HG03095 (cell line): ENCODE data around the gene MAGEB3.

Experiments used
- ATAC-seq: cut with Tn5 transposase; IDR thresholded peaks from one replicate; pipeline ENCODE4 v1.9.1; 2021; ENCODE audit warnings: moderate library complexity; ENCODE audit not compliant: unreplicated experiment

The MAGEB3 gene

DNA sequence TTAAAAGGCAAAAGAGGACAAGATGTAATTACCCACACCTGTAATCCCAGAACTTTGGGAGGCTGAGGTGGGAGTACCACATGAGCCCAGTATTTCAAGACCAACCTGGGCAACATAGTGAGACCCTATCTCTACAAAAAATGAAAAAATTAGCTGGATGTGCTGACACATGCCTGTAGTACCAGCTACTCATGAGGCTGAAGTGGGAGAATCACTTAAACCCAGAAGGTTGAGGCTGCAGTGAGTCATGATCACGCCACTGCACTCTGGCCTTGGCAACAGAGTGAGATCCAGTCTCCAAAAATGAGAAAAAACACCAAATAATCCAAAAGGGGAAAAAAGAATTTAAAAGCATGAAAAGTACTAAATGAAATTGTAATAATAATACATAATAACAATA lies 47.9 kb downstream of the MAGEB3 start:
- no peak for ATAC-seq

DNA sequence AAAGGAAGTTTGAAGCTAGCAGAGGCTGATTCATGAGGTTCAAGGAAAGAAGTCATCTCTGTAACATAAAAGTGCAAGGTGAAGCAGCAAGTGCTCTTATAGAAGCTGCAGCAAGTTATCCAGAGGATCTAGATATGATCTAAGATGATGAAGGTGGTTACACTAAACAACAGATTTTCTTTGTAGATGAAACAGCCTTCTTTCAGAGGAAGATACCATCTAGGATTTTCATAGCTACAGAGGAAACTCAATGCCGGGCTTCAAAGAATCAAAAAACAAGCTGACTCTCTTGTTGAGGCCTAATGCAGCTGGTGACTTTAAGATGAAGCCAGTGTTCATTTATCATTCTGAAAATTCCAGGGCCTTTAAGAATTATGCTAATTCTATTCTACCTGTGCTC lies 50.0 kb downstream of the MAGEB3 start:
- ATAC-seq = no peak

- ATAC-seq = no peak
Observed at GRCh38 chrX:30282527-30282926, 52.1 kb downstream of the MAGEB3 start.

- ATAC-seq = no peak
Observed at GRCh38 chrX:30283456-30284200, 53.2 kb downstream of the MAGEB3 start.
